T-cell (primary cell): Measurements from ENCODE around the gene PRSS2. TPM values are rescaled to one million over a fixed set of nuclear protein-coding genes. Genes with fewer than 3 reads are reported as not detected.
"Not testable (repeated sequence)": the region's sequence is repeated elsewhere in the genome, so short reads cannot be mapped to it uniquely, and the experiment has no call there.

Source experiments
- ATAC-seq, 4 experiments: fragments of 200-7000 bp in 3 of 4; fragments of 150-1000 bp in 1 of 4; cut with Tn5 transposase; replicated peaks in 1 of 4; 1 replicate in 3 of 4; 2 replicates in 1 of 4; pipeline ENCODE4 v1.10.0; 2021; ENCODE audit warnings: moderate library complexity in 3 of 4, mild to moderate bottlenecking in 2 of 4, moderate number of reproducible peaks in 1 of 4
- CTCF ChIA-PET, 2 donors: fragments of 300-600 bp; sonication (Branson Sonifier 250); formaldehyde crosslinking; loops; one replicate each; lab custom pipeline; 2022; ENCODE audit warnings: antibody characterized with exemption in 2 of 2; lab: Charles Lee
- POLR2A ChIA-PET, 2 donors: fragments of 300-600 bp; sonication (Branson Sonifier 250); formaldehyde crosslinking; loops; one replicate each; lab custom pipeline; 2022; ENCODE audit warnings: antibody characterized with exemption in 2 of 2; lab: Charles Lee
- DNase-seq, 35 experiments: peaks; one replicate each; pipeline versions ENCODE4 v3.0.0 to v3.0.0-alpha.2; 2013 to 2023
- H3K27ac ChIP-seq: one replicate; pipeline ENCODE4 v1.5.1; 2013; ENCODE audit warnings: low read length
- H3K27me3 ChIP-seq, 2 experiments: replicated peaks in 1 of 2; 1 replicate in 1 of 2; 2 replicates in 1 of 2; pipeline versions ENCODE4 v1.6.1 to v1.7.0; 2013; ENCODE audit warnings: low read length in 1 of 2, mixed read lengths in 1 of 2; ENCODE audit not compliant: control insufficient read depth in 2 of 2, insufficient read depth in 2 of 2; ENCODE audit errors: extremely low read depth in 1 of 2
- H3K36me3 ChIP-seq, 2 donors: 1 replicate in 1 of 2; 2 replicates in 1 of 2; pipeline versions ENCODE4 v1.6.1 to v1.7.0; 2013; ENCODE audit warnings: low read length in 1 of 2; ENCODE audit not compliant: control insufficient read depth in 2 of 2, insufficient read depth in 1 of 2; ENCODE audit errors: extremely low read depth in 1 of 2
- H3K4me1 ChIP-seq, 2 experiments: 1 replicate in 1 of 2; 2 replicates in 1 of 2; pipeline versions ENCODE4 v1.6.1 to v1.7.0; 2013; ENCODE audit warnings: low read length in 2 of 2, mixed read lengths in 1 of 2; ENCODE audit not compliant: insufficient read depth in 2 of 2, control insufficient read depth in 1 of 2; ENCODE audit errors: extremely low read depth in 1 of 2
- H3K4me3 ChIP-seq, 2 donors: 1 replicate in 1 of 2; 2 replicates in 1 of 2; pipeline versions ENCODE4 v1.5.1 to v1.7.0; 2013; ENCODE audit warnings: mild to moderate bottlenecking in 2 of 2, low read length in 1 of 2, moderate library complexity in 1 of 2; ENCODE audit not compliant: control insufficient read depth in 1 of 2; ENCODE audit errors: extremely low read depth in 1 of 2
- H3K9me3 ChIP-seq: 2 replicates; pipeline ENCODE4 v1.7.0; 2013
- H3K27ac Mint-ChIP-seq, 2 donors: one replicate each; pipeline ENCODE4 v1.8.0; 2020 to 2021; ENCODE audit warnings: mild to moderate bottlenecking in 2 of 2, mixed read lengths in 2 of 2
- H3K27me3 Mint-ChIP-seq, 2 donors: one replicate each; pipeline ENCODE4 v1.8.0; 2021 to 2022; ENCODE audit warnings: mixed read lengths in 2 of 2
- H3K36me3 Mint-ChIP-seq: one replicate; pipeline ENCODE4 v1.8.0; 2021; ENCODE audit warnings: mixed read lengths
- H3K4me1 Mint-ChIP-seq, 3 donors: one replicate each; pipeline ENCODE4 v1.8.0; 2020 to 2022; ENCODE audit warnings: mixed read lengths in 3 of 3, mild to moderate bottlenecking in 1 of 3
- H3K4me3 Mint-ChIP-seq, 3 donors: one replicate each; pipeline ENCODE4 v1.8.0; 2020 to 2022; ENCODE audit warnings: mild to moderate bottlenecking in 3 of 3, mixed read lengths in 3 of 3, moderate library complexity in 3 of 3
- H3K9me3 Mint-ChIP-seq, 3 donors: one replicate each; pipeline ENCODE4 v1.8.0; 2020 to 2022; ENCODE audit warnings: mixed read lengths in 3 of 3
- WGBS: methylation state at CpG from one replicate; pipeline ENCODE4 v1.1.5; 2013; ENCODE audit warnings: missing lambda C conversion rate; ENCODE audit not compliant: insufficient coverage; 5-methylcytosine and 5-hydroxymethylcytosine counted together
- total RNA-seq, 35 experiments: library from RNA in 6 of 35; stranded (reverse) in 6 of 35; fragments of 120-200 nt in 1 of 35; gene quantifications; one replicate each; pipeline versions ENCODE4 v1.2.1 to v1.2.4 and lab custom pipeline; 2013 to 2026

Gene PRSS2
- total RNA-seq, 5 donors from 2014 or later (not counting 1 experiment from before 2014, with no cell fraction given), result 47.1 to 64.6 (median 57.7) TPM; not detected in 2

DNA sequence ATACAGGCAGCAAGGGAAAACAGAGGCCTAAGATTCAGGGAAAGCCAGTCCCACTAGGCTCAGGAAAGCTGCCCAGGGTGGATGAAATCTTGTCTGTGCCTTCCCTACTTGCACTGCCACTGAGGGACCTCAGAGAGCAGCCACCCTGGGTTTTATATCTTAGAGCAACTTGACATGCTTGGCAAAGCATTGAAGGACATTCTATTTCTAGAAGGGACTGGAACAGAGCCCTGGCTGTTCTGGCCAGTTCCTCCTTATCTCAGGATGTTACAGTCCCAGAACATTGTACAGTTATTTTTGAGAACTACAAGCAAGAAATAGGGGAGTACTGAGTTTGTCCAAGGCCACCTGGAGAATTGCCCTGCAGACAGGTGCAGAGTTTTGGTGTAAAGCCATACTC is 28.8 kb upstream of the PRSS2 start:
- POLR2A ChIA-PET, result interaction anchor here in 1 of 2 donors (0.6 kb wide), 1 partner anchor 1053 kb away, joined by 3 read pairs; no protein-coding TSS in a partner anchor
- not testable (repeated sequence) for ATAC-seq, H3K27ac Mint-ChIP-seq

DNA sequence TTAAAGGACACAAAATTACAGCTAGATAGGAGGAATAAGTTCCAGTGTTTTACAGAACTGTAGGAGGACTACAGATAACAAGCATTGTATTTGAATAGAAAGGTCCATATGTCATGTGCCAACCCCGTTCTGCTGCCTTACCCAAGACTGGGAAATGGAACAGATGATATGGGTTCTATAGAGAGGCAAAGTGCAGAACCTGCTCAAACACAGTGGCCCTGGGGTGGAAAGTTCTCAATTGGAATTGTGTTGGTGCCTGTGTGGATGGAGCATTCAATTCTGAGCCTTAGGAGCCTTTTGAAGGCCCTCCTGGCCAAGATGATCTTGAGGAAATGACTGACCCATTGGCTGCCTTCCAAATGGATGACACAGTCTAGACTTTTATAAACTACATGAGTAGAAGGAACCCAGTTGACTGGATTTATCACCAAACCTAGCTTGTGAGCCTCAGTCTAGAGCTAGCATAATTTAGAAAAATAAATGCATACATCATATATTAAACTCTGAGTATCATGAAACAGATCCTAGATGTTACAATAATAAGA is 25.6 kb upstream of the PRSS2 start:
- Histone ChIP-seq H3K27ac (no peak overlapping the region), H3K4me3 (no peak overlapping the region), H3K9me3 (no peaks in the 10 kb centered on the region), H3K4me1 (no peaks in the 10 kb centered on the region), H3K27me3 (no peaks in the 10 kb centered on the region), H3K36me3 (no peaks in the 10 kb centered on the region)
- ATAC-seq, result no peak
- ChIA-PET CTCF (no interaction called here), POLR2A (no interaction called here)
- H3K27ac Mint-ChIP-seq, result no peak overlapping the region
- H3K9me3 Mint-ChIP-seq, result no peaks in the 10 kb centered on the region
- H3K4me1 Mint-ChIP-seq, result peaks cover 0 to 4% (median under 1%) of the 10 kb centered on the region in 3 donors
- H3K4me3 Mint-ChIP-seq, result no peak overlapping the region
- no peaks in the 10 kb centered on the region for H3K36me3 Mint-ChIP-seq
- no peaks in the 10 kb centered on the region for H3K27me3 Mint-ChIP-seq
- no peak for DNase-seq
- WGBS, result no CpG with 5 or more reads among the region's 1 CpG

More for the DNA sequence above, 28.8 kb upstream of the PRSS2 start:
- H3K27me3 ChIP-seq, H3K4me3 Mint-ChIP-seq, H3K9me3 ChIP-seq, CTCF ChIA-PET, H3K27me3 Mint-ChIP-seq, H3K36me3 ChIP-seq, H3K4me3 ChIP-seq, DNase-seq, H3K36me3 Mint-ChIP-seq, H3K27ac ChIP-seq, H3K9me3 Mint-ChIP-seq, H3K4me1 ChIP-seq: not testable (repeated sequence)
- H3K4me1 Mint-ChIP-seq, result peaks cover 5 to 12% (median 8%) of the 10 kb centered on the region in 3 donors

DNA sequence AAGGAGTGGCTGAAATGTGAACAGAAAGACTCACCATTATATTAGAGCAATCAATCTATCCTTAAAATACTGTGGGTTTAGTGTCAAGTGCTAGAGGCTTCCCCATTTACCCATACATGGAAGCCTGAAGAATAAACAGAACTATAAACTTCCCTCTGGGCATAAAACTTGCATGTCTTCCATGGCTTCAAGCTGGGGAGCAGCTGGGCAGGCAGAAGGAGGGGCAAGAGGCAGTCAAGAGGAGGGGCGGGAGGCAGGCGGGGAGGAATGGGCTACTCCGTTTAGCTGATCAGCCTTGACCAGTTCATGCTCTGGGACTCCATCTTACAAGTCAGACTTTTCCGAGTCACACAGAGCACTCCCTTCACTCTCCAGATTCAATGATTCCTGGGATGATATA is 25.0 kb upstream of the PRSS2 start:
- WGBS, result no CpG with 5 or more reads among the region's 4 CpGs
- no peaks in the 10 kb centered on the region for H3K9me3 Mint-ChIP-seq
- H3K27ac ChIP-seq, result no peak overlapping the region

DNA sequence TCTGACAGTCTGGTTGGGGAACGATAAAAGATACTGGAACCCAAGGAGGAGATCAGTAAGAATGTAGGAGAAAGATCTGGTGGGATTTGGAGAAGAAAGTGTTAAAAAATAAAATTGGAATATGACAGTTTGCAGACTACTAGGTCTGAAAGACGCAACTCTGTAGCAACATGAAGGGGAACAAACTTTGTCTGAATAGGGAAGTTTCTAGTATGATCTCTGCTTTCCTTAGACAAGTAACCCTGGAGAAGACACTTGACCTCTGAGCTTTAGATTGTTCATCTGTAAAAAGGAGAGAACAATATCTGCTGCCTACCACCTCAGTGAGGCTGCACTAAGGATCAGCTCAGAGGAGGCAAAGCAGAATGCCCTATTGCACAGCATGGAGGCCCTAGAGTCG is 24.5 kb upstream of the PRSS2 start:
- Histone ChIP-seq H3K27me3 (no peaks in the 10 kb centered on the region), H3K4me3 (no peak overlapping the region), H3K36me3 (no peaks in the 10 kb centered on the region), H3K27ac (no peak overlapping the region), H3K4me1 (no peaks in the 10 kb centered on the region), H3K9me3 (no peaks in the 10 kb centered on the region)
- WGBS, result 100% methylated on average over 1 of the region's 3 CpGs
- CTCF ChIA-PET, result no interaction called here
- Mint-ChIP-seq H3K4me1 (no peaks in the 10 kb centered on the region), H3K27ac (no peak overlapping the region), H3K9me3 (no peaks in the 10 kb centered on the region), H3K27me3 (no peaks in the 10 kb centered on the region), H3K4me3 (no peak overlapping the region), H3K36me3 (no peaks in the 10 kb centered on the region)
- POLR2A ChIA-PET, result no interaction called here
- ATAC-seq (no peak), DNase-seq (no peak)

More for the DNA sequence above, 25.0 kb upstream of the PRSS2 start:
- Mint-ChIP-seq H3K36me3 (no peaks in the 10 kb centered on the region), H3K4me1 (no peaks in the 10 kb centered on the region), H3K27me3 (no peaks in the 10 kb centered on the region), H3K27ac (peak overlapping the region in 1 of 2 donors; percentile 31), H3K4me3 (no peak overlapping the region)
- DNase-seq (no peak), ATAC-seq (no peak)
- Histone ChIP-seq H3K9me3 (no peaks in the 10 kb centered on the region), H3K27me3 (no peaks in the 10 kb centered on the region), H3K4me3 (no peak overlapping the region), H3K36me3 (no peaks in the 10 kb centered on the region), H3K4me1 (no peaks in the 10 kb centered on the region)
- CTCF ChIA-PET, result no interaction called here
- POLR2A ChIA-PET, result no interaction called here

DNA sequence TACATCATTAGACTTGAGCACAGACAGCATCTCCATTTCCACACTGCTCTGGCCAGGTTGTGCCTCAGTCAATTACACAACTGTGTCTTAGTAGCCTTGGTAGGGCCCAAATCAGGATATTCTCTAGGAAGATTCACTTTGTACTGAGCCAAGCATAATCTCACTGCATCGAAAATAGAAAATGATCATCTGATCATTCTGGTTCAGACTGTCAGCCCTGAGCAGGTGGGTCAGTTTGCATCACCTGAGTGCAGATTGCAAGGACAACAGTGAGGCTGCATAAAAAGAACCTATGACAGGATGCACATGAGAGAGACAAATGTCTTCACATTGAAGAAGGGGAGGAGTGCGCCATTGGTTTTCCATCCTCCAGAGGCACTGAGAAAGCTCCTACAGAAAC is 22.4 kb upstream of the PRSS2 start:
- ATAC-seq, DNase-seq, H3K27me3 ChIP-seq, H3K4me1 Mint-ChIP-seq, CTCF ChIA-PET, H3K9me3 ChIP-seq, H3K27ac Mint-ChIP-seq, H3K27ac ChIP-seq, H3K27me3 Mint-ChIP-seq, H3K36me3 ChIP-seq, H3K4me1 ChIP-seq, H3K9me3 Mint-ChIP-seq, H3K36me3 Mint-ChIP-seq, H3K4me3 ChIP-seq, POLR2A ChIA-PET, H3K4me3 Mint-ChIP-seq: not testable (repeated sequence)
- no CpG with 5 or more reads among the region's 2 CpGs for WGBS

DNA sequence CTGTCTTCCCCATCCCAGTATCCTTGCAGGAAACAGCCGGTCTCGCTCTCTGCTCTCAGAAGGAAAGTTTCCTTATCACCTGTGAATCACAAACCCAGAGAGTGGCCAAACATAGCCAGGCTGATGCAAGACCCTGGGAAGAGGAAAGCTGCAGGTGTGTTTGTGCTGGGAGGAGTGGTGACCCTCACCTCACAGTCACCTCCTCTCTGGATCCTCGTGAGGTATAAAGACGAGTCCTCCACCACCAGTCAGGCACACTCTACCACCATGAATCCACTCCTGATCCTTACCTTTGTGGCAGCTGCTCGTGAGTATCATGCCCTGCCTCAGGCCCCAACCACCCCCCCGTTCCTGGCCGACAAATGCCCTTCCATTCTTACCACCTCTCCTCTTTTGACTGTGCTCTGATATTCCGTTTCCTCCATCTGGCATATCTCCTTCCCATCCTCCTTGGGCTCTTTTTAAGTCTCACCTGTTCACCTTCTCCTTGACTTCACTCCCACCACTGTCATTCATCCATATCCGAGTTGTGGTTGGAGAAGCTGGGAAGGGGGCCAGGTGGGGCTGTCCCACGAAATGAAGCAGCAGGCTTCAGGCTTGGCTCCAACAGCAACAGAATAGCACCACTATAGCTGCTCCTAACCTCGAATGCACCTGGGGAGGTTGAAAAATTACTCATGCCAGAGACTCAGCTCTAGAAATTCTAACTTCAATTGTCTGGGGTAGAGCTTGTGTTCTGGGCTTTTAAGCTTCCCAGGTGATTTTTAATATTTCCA is 21.4 kb upstream of the PRSS2 start, which contains the start of gene PRSS1:
TSS of gene PRSS1 (plus strand) at position 255 of the 776 bp plus-strand sequence. CDS start at position 268, 13 bp downstream.
- H3K9me3 ChIP-seq, result no peaks in the 10 kb centered on the region
- WGBS, result 75% methylated on average over 1 of the region's 11 CpGs
- no peak within 1 kb of the TSS for H3K27ac Mint-ChIP-seq
- no peaks in the 10 kb centered on the region for H3K27me3 ChIP-seq
- no peaks in the 10 kb centered on the region for H3K36me3 ChIP-seq
- no peak within 1 kb of the TSS for H3K4me3 ChIP-seq
- CTCF ChIA-PET, result no interaction called here
- H3K36me3 Mint-ChIP-seq, result no peaks in the 10 kb centered on the region
- no peaks in the 10 kb centered on the region for H3K4me1 ChIP-seq
- H3K27me3 Mint-ChIP-seq, result peaks cover 0 to 1% of the 10 kb centered on the region in 2 donors
- H3K4me1 Mint-ChIP-seq, result no peaks in the 10 kb centered on the region
- H3K27ac ChIP-seq, result no peak within 1 kb of the TSS
- POLR2A ChIA-PET, result no interaction called here
- no peak for ATAC-seq
- H3K9me3 Mint-ChIP-seq, result no peaks in the 10 kb centered on the region
- H3K4me3 Mint-ChIP-seq, result no peak within 1 kb of the TSS
- DNase-seq, result no peak
